ENCODE measurements around the gene KIF16B.

The KIF16B gene

GRCh38 chr20:16538779-16539178, 34.5 kb downstream of the KIF16B start:
- no peak for TF ChIP-seq CTCF (IDR thresholded peaks at IDR 0.05)

GRCh38 chr20:16537918-16538317, 35.3 kb downstream of the KIF16B start:
- no peak for TF ChIP-seq CTCF (IDR thresholded peaks at IDR 0.05)

- no peak for TF ChIP-seq CTCF (IDR thresholded peaks at IDR 0.05)
These were observed 36.1 kb downstream of the KIF16B start for GRCh38 chr20:16537025-16537665.

- TF ChIP-seq CTCF (IDR thresholded peaks at IDR 0.05) = no peak
These were observed 38.0 kb downstream of the KIF16B start for GRCh38 chr20:16535277-16535676.

- no peak for TF ChIP-seq CTCF (IDR thresholded peaks at IDR 0.05)
These were observed 39.7 kb downstream of the KIF16B start for GRCh38 chr20:16533502-16533901.

GRCh38 chr20:16531485-16531884, 41.8 kb downstream of the KIF16B start:
- TF ChIP-seq CTCF (IDR thresholded peaks at IDR 0.05) = no peak

- TF ChIP-seq CTCF (IDR thresholded peaks at IDR 0.05) = no peak
These were observed 43.0 kb downstream of the KIF16B start for GRCh38 chr20:16530201-16530681.

- TF ChIP-seq CTCF (IDR thresholded peaks at IDR 0.05) = no peak
These were observed 45.2 kb downstream of the KIF16B start for GRCh38 chr20:16528078-16528477.

All from LNCAP (cell line).